T-helper 1 cell (primary cell): Measurements from ENCODE around the gene SERPINB1.
"Not testable (repeated sequence)": the region's sequence is repeated elsewhere in the genome, so short reads cannot be mapped to it uniquely, and the experiment has no call there.

ENCODE experiments used
- DNase-seq, 5 donors: peaks; one replicate each; pipeline ENCODE4 v3.0.0-alpha.2; 2012 to 2020

SERPINB1 gene

GRCh38 chr6:2865694-2866151 lies 24.1 kb upstream of the SERPINB1 start:
- DNase-seq, result no peak

GRCh38 chr6:2865270-2865669 lies 23.6 kb upstream of the SERPINB1 start:
- no peak for DNase-seq

- no peak for DNase-seq
Observed at GRCh38 chr6:2863901-2864300, 22.2 kb upstream of the SERPINB1 start.

GRCh38 chr6:2862712-2863181 lies 21.1 kb upstream of the SERPINB1 start:
- peak in 1 of 5 donors; percentile 41 for DNase-seq

GRCh38 chr6:2861822-2862164 lies 20.1 kb upstream of the SERPINB1 start:
- DNase-seq, result no peak

GRCh38 chr6:2861060-2861821 lies 19.6 kb upstream of the SERPINB1 start:
- peak in 1 of 5 donors; percentile 29 for DNase-seq

GRCh38 chr6:2860706-2861059 lies 19.0 kb upstream of the SERPINB1 start:
- not testable (repeated sequence) for DNase-seq

GRCh38 chr6:2859798-2860705 lies 18.4 kb upstream of the SERPINB1 start:
- not testable (repeated sequence) for DNase-seq

- DNase-seq, result peak in 1 of 5 donors; percentile 84
Observed at GRCh38 chr6:2859185-2859700, 17.6 kb upstream of the SERPINB1 start.

GRCh38 chr6:2857580-2858337 lies 16.1 kb upstream of the SERPINB1 start:
- DNase-seq, result peak in 4 of 5 donors; percentile 52 to 81 (median 64)

GRCh38 chr6:2857185-2857579 lies 15.5 kb upstream of the SERPINB1 start:
- no peak for DNase-seq

GRCh38 chr6:2855061-2855519 lies 13.4 kb upstream of the SERPINB1 start:
- no peak for DNase-seq

GRCh38 chr6:2854396-2854982 lies 12.8 kb upstream of the SERPINB1 start:
- DNase-seq, result no peak

- peak in 3 of 5 donors; percentile 51 to 71 (median 56) for DNase-seq
Observed at GRCh38 chr6:2853769-2854395, 12.2 kb upstream of the SERPINB1 start.

- not testable (repeated sequence) for DNase-seq
Observed at GRCh38 chr6:2853378-2853768, 11.7 kb upstream of the SERPINB1 start.

GRCh38 chr6:2852921-2853322 lies 11.3 kb upstream of the SERPINB1 start:
- no peak for DNase-seq

GRCh38 chr6:2852514-2852855 lies 10.8 kb upstream of the SERPINB1 start:
- no peak for DNase-seq

GRCh38 chr6:2851727-2852513 lies 10.3 kb upstream of the SERPINB1 start:
- DNase-seq, result no peak

GRCh38 chr6:2850538-2851113 lies 9.0 kb upstream of the SERPINB1 start:
- no peak for DNase-seq

- peak in 4 of 5 donors; percentile 46 to 81 (median 63) for DNase-seq
Observed at GRCh38 chr6:2848851-2849250, 7.2 kb upstream of the SERPINB1 start.

- DNase-seq, result no peak
Observed at GRCh38 chr6:2845880-2846208, 4.2 kb upstream of the SERPINB1 start.
